Fibroblast of lung (primary cell): ENCODE data around the gene DND1. TPM values are rescaled to one million over a fixed set of nuclear protein-coding genes. Genes with fewer than 3 reads are reported as not detected.

Source experiments
- DNase-seq, 2 donors: peaks; one replicate each; pipeline versions ENCODE4 v3.0.0 to v3.0.0-alpha.2; 2010; ENCODE audit warnings: low read depth in 2 of 2
- H2AFZ ChIP-seq: 2 replicates; pipeline ENCODE4 v1.5.1; 2012; ENCODE audit warnings: low read length, control low read depth, inconsistent platforms
- H3K27ac ChIP-seq: 2 replicates; pipeline ENCODE4 v1.5.1; 2011; ENCODE audit warnings: low read length, control low read depth; ENCODE audit not compliant: insufficient read depth
- H3K27me3 ChIP-seq: 2 replicates; pipeline ENCODE4 v1.5.1; 2011; ENCODE audit warnings: mild to moderate bottlenecking, low read length; ENCODE audit not compliant: control insufficient read depth, insufficient read depth
- H3K36me3 ChIP-seq: 2 replicates; pipeline ENCODE4 v1.5.1; 2011; ENCODE audit warnings: low read length; ENCODE audit not compliant: control insufficient read depth, insufficient read depth
- H3K4me1 ChIP-seq: 2 replicates; pipeline ENCODE4 v1.5.1; 2011; ENCODE audit warnings: low read length; ENCODE audit not compliant: control insufficient read depth, insufficient read depth; ENCODE audit errors: extremely low read depth
- H3K4me2 ChIP-seq: 2 replicates; pipeline ENCODE4 v1.5.1; 2011; ENCODE audit warnings: low read length, control low read depth; ENCODE audit not compliant: insufficient read depth; ENCODE audit errors: extremely low read depth
- H3K4me3 ChIP-seq, 4 experiments: fragments of 200-600 bp in 1 of 4; sonication (generic) in 1 of 4; replicated peaks in 1 of 4; 2 replicates each; pipeline ENCODE4 v1.5.1; 2011 to 2016; ENCODE audit warnings: low read length in 4 of 4, low read depth in 3 of 4, mild to moderate bottlenecking in 3 of 4, control low read depth in 2 of 4, inconsistent platforms in 1 of 4, mixed read lengths in 1 of 4; ENCODE audit not compliant: insufficient read depth in 1 of 4; ENCODE audit errors: control extremely low read depth in 1 of 4
- H3K79me2 ChIP-seq: 2 replicates; pipeline ENCODE4 v1.5.1; 2012; ENCODE audit warnings: mild to moderate bottlenecking, low read length, inconsistent platforms; ENCODE audit not compliant: control insufficient read depth, insufficient read depth
- H3K9ac ChIP-seq: 2 replicates; pipeline ENCODE4 v1.5.1; 2011; ENCODE audit warnings: mild to moderate bottlenecking, low read length, control low read depth; ENCODE audit not compliant: insufficient read depth
- H3K9me3 ChIP-seq: 2 replicates; pipeline ENCODE4 v1.5.1; 2012; ENCODE audit warnings: low read depth, low read length; ENCODE audit not compliant: control insufficient read depth, insufficient read depth
- H4K20me1 ChIP-seq: 2 replicates; pipeline ENCODE4 v1.5.1; 2011; ENCODE audit warnings: low read length; ENCODE audit not compliant: control insufficient read depth, insufficient read depth; ENCODE audit errors: extremely low read depth
- CTCF ChIP-seq, 2 donors: IDR thresholded peaks in 1 of 2; conservative IDR thresholded peaks in 1 of 2; 1 replicate in 1 of 2; 2 replicates in 1 of 2; pipeline ENCODE4 v1.5.1; 2011 to 2012; ENCODE audit warnings: low read length in 2 of 2, control low read depth in 1 of 2, inconsistent platforms in 1 of 2, low read depth in 1 of 2, mild to moderate bottlenecking in 1 of 2
- EZH2 ChIP-seq: IDR thresholded peaks from 2 replicates; pipeline ENCODE4 v1.5.1; 2012; ENCODE audit warnings: low read length, control low read depth, mild to moderate bottlenecking; ENCODE audit errors: missing control alignments
- polyA plus RNA-seq, 2 donors: library from polyadenylated mRNA; depleted of rRNA in 1 of 2; stranded (reverse) in 1 of 2; unstranded in 1 of 2; fragments of >200 nt; gene quantifications; 2 replicates each; pipeline ENCODE4 v1.2.1, GENCODE V29; 2011 to 2012; ENCODE audit warnings: missing spikeins in 1 of 2
- total RNA-seq: library from RNA; depleted of rRNA; stranded (reverse); fragments of >200 nt; gene quantifications from 2 replicates; pipeline ENCODE4 v1.2.1, GENCODE V29; 2014

DND1 gene
- total and polyA plus RNA-seq, 2 donors (not counting 1 experiment from before 2014, with no cell fraction given): 0.15 to 0.33 TPM

GRCh38 chr5:140631036-140631417 lies 42.3 kb downstream of the DND1 start:
- no peaks in the 10 kb centered on the region for H3K27me3 ChIP-seq
- H4K20me1 ChIP-seq: no peaks in the 10 kb centered on the region
- no peak overlapping the region for H3K4me3 ChIP-seq
- peaks cover 2% of the 10 kb centered on the region for H3K4me1 ChIP-seq
- H3K9ac ChIP-seq: no peak overlapping the region
- H3K27ac ChIP-seq: no peak overlapping the region
- TF ChIP-seq CTCF (conservative IDR thresholded peaks at IDR 0.05 in 1 of 2, IDR thresholded peaks at IDR 0.05 in 1 of 2; ENCODE audit: low read depth in 1 of 2, low read length in 2 of 2): no peak
- TF ChIP-seq EZH2: no peak
- H3K9me3 ChIP-seq: no peaks in the 10 kb centered on the region
- no peak for DNase-seq
- H3K79me2 ChIP-seq: no peaks in the 10 kb centered on the region
- no peak overlapping the region for H2AFZ ChIP-seq
- H3K4me2 ChIP-seq: no peak overlapping the region
- H3K36me3 ChIP-seq: no peaks in the 10 kb centered on the region

DNA sequence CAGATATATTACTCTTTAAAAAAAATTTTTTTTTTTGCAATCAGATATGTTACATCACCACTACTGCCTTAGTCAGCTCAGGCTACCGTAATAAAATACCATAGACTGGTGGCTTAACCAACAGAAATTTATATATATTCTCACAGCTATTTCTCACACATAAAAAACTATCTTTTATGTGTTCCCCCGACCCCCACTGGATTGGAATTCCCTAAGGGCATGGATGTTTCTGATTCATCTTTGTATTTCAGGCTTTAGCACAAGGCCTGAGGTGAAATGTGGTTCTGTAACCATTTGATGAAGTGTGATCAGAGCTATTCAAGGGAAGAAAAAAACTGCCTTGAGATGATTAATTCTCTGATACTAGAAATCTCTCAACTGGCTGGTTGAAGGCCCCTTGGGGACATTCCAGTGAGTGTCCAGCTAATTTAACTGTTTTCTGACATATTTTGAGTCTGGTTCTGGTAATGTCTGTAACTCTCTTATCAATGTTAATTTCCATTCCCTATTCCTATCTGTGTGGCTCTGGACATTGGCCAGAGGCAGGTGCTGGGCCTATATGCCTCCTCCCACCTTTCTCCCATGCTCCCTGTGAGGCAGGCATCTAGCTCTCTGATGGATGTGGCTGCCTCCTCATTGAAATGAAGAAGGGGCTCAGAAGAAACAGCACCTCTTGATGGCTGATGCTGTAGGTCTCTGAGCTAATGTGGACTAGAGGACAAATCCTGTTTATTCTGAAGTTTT lies 42.9 kb downstream of the DND1 start:
- H3K27me3 ChIP-seq: no peaks in the 10 kb centered on the region
- DNase-seq: no peak
- no peak overlapping the region for H3K27ac ChIP-seq

GRCh38 chr5:140628711-140629110 lies 44.7 kb downstream of the DND1 start:
- Histone ChIP-seq H3K79me2 (no peaks in the 10 kb centered on the region), H2AFZ (no peak overlapping the region), H3K27me3 (no peaks in the 10 kb centered on the region), H3K36me3 (no peaks in the 10 kb centered on the region), H3K27ac (no peak overlapping the region), H3K4me3 (no peak overlapping the region), H3K9me3 (no peaks in the 10 kb centered on the region), H3K4me2 (no peak overlapping the region), H4K20me1 (no peaks in the 10 kb centered on the region), H3K9ac (no peak overlapping the region), H3K4me1 (peaks cover 2% of the 10 kb centered on the region)
- DNase-seq: peak in 1 of 2 donors; percentile 26
- TF ChIP-seq CTCF (conservative IDR thresholded peaks at IDR 0.05 in 1 of 2, IDR thresholded peaks at IDR 0.05 in 1 of 2; ENCODE audit: low read depth in 1 of 2, low read length in 2 of 2) (no peak), EZH2 (no peak)

More for the DNA sequence above, 42.9 kb downstream of the DND1 start:
- H3K4me1 ChIP-seq: peaks cover 2% of the 10 kb centered on the region
- H3K79me2 ChIP-seq: no peaks in the 10 kb centered on the region
- H3K4me3 ChIP-seq: no peak overlapping the region
- H3K36me3 ChIP-seq: no peaks in the 10 kb centered on the region
- H3K9ac ChIP-seq: no peak overlapping the region
- TF ChIP-seq CTCF (conservative IDR thresholded peaks at IDR 0.05 in 1 of 2, IDR thresholded peaks at IDR 0.05 in 1 of 2; ENCODE audit: low read depth in 1 of 2, low read length in 2 of 2) (no peak), EZH2 (no peak)
- no peaks in the 10 kb centered on the region for H3K9me3 ChIP-seq
- H4K20me1 ChIP-seq: no peaks in the 10 kb centered on the region
- no peak overlapping the region for H3K4me2 ChIP-seq
- no peak overlapping the region for H2AFZ ChIP-seq
